CD4-positive, alpha-beta T cell treated with Interleukin-1 beta for 1 hour (primary cell): ENCODE results near the gene DDI2.
A peak's percentile ranks its signal among the peaks of the same experiment; 100 is the strongest.
"Not testable (repeated sequence)": the region's sequence is repeated elsewhere in the genome, so short reads cannot be mapped to it uniquely, and the experiment has no call there.

ENCODE experiments used
- DNase-seq, 2 donors: peaks; one replicate each; pipeline ENCODE4 v3.0.0-alpha.2; 2020 to 2022

The DDI2 gene

GRCh38 chr1:15617173-15618076 is at the start of gene DDI2:
Gene DDI2 (plus strand): TSS chr1:15617458. CDS start chr1:15617671, 213 bp downstream.
- DNase-seq, result peak; percentile 94

DNA sequence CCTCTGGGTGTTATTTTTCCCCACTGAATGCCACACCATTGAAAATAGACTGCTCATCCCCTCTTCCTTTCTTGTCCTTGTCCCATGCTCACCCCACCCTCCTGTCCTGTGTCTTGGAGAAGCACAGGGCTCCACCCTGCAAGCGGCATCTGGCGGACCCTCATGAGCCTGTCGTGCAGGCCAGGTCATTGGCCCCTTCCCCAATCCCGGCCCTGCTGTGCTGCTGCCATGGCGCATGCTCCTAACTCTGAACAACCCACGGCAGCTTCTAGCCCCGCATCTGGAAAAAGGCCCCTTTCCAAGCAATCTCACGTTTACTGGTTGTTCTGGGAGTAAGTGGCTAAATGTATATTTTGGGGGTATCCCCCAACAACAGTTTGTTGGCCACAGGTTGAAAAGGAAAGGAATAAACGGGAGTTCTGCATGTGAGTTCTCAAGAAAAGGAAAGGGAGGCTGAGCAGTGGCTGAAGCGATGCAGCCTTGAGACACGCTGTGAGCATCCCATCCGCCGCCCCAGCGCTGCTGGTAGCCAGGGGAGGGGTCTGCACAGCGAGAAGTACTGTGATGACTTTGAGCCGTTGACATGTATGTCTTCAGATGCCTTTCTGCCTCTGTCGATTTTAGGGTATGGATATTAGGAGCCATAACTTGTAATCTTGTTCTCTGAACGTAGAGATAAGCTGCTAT is 48.7 kb upstream of the DDI2 start:
- no peak for DNase-seq

GRCh38 chr1:15570861-15571260 is 46.4 kb upstream of the DDI2 start:
- no peak for DNase-seq

- DNase-seq, result no peak
These were observed 46.0 kb upstream of the DDI2 start for GRCh38 chr1:15571266-15571665.

DNA sequence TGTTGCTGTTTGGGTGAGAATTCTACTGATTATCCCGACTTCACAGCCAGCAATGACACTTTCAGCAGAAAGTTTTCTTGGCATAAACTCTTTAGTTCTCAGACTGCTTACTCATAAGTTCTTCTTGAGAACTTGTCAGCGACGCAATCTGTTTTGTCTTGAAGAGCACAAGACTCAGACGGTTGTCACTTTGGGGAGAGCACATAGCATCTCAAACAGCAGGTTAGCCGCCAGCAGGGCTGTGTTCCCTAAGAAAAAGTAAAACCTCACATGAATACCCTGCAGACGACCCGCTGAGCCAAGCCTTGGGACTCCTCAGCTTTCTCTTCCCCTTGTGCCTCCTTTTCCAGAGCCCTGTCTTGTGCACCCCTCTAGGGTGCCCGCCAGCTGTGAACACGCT is 43.8 kb upstream of the DDI2 start:
- no peak for DNase-seq

GRCh38 chr1:15574741-15575140 is 42.5 kb upstream of the DDI2 start:
- no peak for DNase-seq

DNA sequence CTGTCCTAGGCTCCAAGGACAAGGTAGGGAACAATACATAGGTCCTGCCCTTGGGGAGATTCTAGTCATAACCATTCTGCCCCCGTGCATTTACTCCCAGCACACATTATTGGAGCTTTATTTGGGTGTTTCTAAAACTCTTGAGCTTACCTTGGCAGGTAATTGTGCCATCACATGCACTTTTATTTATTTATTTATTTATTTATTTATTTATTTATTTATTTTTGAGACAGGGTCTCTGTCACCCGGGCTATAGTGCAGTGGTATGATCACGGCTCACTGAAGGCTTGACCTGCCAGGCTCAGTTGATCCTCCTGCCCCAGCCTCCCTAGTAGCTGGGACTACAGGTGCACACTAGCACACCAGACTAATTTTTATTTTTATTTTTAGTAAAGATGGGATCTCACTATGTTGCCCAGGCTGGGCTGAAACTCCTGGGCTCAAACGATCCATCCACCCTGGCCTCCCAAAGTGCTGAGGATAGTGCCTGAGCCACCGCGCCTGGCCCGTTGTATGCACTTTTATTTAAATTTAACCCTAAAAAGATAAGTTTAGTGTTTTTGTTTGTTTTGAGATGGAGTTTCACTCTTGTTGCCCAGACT is 41.6 kb upstream of the DDI2 start:
- DNase-seq, result no peak

DNA sequence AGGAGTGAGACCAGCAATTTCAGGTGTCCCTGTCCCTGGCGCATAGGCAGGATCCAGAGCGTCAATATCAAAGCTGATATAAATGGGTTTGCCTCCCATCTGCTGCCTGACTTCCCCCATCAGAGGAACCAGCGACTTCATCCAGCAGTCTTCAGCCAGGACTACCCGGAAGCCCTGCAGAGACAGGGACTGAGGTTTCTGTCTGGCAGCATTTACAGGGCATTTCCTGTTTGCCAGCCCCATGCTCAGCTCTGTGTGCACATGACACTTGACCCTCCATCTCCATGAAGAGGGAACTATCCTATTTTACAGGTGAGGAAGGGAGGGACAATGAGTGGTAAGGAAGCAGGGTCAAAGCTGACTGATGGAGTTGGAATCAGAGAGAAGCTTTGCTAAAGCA is 39.6 kb upstream of the DDI2 start:
- DNase-seq, result no peak

DNA sequence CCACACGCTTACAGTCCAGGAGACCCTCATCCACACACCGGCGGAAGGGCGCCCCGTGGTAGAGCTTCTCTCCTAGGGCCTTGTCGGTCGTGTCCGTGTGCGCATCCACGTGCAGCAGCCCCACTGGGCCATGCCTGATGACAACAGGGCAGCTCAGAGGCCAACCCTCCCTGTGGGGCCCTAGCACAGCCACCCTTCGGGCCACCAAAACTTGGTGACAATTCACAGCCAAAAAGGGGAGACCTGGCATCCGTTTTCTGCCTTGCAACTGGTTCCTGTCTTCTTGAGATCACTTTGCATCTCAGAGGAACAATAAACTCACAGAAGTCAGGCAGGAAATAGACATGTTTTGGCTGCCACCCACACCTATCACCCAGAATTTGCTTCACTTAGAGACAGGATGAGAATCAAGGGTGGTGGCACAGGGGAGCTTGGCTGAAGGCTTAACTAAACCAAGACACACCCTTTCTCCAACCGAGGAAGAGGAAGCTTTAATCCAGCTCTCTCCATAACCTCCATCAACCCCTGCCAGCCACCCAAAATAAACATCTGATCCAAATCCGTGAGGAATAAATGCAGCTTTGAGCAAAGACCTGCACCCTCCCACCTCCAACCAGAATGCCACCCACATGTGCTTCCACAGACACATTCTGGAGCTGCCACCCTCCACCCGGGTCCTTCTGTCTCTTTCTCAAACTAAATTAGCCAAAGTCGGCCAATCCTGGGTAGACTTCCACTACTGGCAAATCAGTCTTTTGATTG is 38.2 kb upstream of the DDI2 start:
- peak; percentile 29 to 52 for DNase-seq

DNA sequence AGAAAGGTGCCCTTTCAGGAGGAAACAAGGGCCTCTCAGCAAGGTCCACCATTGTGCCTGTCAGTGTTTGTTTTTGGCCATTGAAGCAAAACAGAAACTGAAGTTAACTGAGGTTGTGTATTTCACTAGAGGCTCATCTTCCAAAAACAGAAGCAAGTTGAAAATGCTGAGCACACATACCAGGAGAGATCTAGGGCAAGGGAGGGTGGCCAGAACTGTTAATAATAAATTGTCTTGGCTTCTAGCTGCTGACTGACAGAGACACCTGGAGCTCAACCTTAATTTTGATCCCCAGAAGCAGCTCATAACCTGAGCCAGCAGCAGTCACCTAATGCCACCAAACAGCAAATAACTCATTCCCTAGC is 37.6 kb upstream of the DDI2 start:
- DNase-seq, result no peak

DNA sequence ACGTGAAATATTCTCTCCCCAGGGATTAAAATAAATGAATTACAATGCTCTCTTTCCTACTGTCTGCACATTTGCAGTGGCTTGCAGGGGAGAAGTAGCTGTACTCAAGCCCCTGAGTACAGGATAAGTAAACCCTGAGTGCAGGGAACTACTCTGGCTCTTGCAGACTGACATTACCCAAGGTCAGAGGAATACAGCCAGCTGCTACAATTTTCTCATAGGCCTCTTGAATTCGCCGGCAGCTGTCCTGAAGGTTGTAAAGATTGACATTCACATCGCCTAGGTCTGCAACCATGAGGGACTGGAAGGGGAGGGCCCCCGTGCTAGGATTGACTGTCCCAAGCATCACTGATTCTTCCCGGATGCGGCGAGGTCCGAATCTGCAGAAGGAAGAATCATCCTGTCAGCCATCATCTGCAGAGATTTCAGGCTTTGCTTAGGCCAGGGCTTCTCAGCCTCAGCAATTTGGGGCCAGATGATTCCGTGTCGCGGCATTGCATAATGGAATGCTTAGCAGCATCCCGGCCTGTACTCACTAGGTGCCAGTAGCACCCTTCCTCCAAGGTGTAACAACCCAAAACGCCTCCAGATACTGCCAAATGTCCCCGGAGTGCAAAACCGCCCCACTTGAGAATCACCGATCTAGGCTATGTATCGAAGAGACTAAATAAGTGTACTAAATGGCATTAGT is 34.1 kb upstream of the DDI2 start:
- no peak for DNase-seq

DNA sequence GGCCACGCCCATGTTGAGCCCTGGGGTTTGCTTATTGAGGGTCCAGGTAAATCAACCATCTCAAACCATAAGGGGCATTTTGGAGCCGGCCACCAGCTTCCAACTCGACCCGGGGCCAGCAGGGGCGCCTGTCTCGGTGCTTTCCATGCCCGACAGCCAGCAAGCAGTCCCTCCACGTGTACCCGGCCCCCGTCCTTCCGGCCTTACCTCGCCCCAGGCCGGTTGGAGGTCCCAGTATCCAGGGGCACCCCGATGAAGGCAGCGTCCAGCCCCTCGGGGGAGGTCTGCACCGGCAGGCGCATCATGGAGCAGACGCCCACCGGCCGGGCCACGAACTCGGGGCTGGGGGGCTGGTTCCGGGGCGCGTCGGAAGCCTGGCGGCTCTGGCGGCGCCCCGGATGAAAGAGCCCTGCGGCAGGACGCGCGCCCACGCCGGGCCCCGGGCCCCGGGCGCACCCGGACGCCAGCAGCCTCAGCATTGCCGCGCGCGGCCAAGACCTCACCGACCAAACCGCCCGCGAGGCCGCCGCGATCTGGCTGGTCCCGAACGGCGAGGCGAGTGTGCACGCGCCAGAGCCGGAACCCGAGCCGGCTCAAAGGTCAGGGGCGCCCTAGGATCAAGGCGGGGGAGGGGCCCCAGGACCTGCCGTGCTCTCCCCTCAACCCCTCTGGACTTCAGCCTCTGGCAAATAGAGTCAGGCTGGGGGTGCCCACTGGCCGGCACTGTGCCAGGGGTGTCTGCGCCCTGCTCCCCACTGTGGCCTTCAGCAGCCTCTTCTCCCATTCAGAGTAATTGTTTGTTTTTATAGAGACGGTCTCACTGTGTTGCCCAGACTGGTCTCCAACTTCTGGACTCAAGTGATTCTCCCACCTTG is 32.5 kb upstream of the DDI2 start, which contains the start of gene AGMAT:
Gene AGMAT (minus strand): TSS at position 563 of the 875 bp plus-strand sequence. CDS start 84 bp downstream, at position 479.
- DNase-seq, result peak; percentile 53 to 54

GRCh38 chr1:15592285-15592684 is 25.0 kb upstream of the DDI2 start:
- DNase-seq, result no peak

DNA sequence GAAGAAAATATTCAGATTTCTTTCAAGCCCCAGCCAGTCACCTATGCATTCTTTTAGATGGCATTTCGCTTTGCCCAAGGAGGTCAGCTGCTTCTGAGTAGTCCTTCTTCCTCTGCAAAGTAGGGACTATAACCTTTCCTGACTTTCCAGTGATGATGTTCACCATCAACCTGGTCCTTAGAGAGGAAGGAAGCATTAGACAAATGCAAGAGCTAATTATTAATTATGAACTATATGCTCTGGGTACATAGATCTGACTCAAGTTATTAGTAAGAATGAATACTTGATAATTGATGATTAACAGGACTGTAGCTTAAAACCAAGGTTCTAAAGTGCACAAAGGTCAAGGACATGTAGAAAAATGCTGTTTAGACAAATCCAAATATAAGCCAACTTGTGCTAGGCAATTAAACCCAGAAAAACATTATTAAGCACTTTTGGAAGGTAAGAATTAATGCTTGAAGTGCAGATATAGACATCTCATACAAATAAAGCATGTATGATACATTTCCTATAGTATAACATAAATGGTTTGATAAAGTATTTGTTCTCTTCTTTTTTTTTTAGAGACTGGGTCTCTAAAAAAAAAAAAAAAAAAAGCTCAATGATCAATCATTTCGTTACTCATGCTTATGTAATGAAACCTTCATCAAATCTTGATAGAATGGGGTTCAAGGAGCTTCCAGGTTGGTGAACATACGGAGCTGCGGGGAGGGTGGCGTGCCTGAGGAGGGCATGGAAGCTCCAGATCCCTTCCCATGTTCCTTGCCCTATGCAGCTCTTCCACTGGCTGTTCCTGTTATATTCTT is 21.2 kb upstream of the DDI2 start:
- DNase-seq, result no peak

GRCh38 chr1:15598436-15598835 is 18.8 kb upstream of the DDI2 start:
- no peak for DNase-seq

DNA sequence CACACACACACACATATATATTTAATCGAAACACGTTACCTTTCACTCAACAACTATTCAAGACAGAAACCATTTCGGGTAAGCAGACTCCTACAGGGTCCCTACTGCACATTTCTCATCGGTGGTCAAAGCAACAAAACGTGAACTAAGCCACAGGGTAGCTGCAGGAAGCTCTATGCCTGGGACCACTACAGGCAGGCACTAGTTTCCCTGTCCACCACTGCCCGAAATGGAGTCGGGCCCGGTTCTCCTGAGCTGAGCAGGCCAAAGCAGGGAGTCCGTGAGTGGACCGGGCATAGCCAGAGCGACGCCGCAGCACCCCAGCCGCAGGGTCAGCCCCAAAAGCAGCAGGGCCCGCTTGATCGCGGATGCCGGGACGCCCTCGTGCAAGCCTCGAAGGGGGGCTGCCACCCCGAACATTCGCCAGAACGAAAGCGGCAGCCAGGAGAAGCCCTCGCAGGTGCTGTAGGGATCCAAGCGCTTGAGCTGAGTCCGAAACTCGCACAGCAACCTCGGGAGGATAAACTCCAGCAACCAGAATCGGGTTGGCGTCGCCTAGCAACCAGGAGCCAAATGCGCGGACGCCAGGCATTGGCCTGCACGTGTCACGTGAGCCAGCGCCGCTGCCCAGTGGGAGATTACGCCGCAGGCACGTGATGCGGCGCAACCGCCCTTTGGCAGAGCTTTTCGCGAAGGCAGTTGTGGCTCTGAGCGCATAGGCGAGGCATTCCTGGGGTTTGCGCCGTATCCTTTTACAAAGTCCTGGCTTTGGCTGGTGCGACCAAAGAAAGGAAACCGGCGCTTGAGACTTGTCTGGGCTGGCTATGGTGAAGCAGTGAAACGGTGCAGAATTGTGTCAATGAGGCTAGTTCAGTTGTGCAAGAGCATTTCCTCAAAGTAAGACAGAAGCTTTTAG is 13.9 kb upstream of the DDI2 start:
- DNase-seq, result peak; percentile 92 to 94

DNA sequence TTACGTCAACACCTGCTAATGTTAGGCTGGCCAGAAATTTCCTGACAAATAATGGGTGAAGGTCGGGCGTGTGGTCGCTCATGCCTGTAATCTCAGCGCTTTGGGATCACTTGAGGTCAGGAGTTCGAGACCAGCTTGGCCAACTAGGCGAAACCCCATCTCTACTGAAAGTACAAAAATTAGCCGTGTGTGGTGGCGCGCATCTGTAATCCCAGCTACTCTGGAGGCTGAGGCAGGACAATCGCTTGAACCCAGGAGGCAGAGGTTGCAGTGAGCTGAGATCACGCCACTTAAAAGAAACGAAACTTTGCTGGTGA is 13.3 kb upstream of the DDI2 start:
- DNase-seq, result not testable (repeated sequence)

GRCh38 chr1:15604400-15604799 is 12.9 kb upstream of the DDI2 start:
- not testable (repeated sequence) for DNase-seq
